ENCODE measurements around the gene DDX41. TPM values are rescaled to one million over a fixed set of nuclear protein-coding genes. Genes with fewer than 3 reads are reported as not detected.

The DDX41 gene
- polyA plus RNA-seq, 3 donors: 44.9 to 178 (median 70.3) TPM

DNA sequence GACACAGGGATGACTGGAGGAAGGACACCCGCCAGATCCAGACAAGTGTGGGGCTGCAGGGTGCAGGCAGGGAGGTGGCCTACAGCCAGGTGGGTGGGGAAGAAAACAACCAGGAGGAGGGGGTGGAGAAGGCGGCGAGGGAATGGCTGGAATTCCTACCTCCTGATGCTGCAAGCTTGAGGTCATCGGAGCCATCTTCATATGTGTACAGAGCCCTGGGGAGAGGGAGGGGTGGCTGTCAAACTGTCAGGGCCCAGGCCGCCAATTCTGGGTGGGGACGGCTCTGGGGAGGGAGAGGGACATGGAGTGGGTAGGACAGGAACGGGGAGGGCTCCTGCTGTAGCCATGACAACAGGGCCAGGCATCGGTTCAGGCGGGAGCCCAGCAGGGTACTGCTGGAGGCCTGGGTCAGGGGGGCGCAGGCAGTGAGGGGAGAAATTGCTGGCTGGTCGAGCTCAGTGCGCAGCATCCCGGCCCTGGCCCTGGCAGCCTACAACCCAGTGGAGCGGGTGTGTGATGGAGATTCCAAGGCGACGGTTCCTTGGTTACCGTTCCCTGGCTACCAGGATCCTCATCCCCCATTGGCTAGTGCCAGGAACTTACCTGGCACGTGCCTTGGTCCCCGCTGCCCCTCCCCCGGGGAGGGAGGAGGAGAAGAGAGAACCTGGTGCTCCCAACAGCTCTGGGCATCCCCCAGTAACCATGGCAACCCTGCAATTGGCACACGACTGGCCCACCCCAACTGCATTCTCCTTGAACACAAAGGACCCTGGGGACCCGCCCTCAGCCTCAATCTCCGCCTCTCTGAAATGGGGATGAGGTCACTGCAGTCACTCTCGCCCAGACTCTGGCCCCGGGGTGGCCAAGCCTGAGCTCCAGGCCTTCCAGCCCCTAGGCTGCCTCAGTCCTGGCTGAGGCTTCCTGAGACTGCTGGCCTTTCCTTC lies 47.8 kb downstream of the DDX41 start:
- Mint-ChIP-seq H3K27me3 (ENCODE audit: low read depth in 3 of 3) (peaks cover 47 to 57% (median 54%) of the 10 kb centered on the region in 3 donors), H3K27ac (no peak overlapping the region), H3K4me3 (peak overlapping the region in 1 of 2 donors; percentile 69), H3K4me1 (peaks cover 22% of the 10 kb centered on the region), H3K9me3 (peaks cover 0 to 10% (median 4%) of the 10 kb centered on the region in 7 donors), H3K36me3 (peaks cover 3 to 10% of the 10 kb centered on the region in 2 donors)
- H3K4me2 ChIP-seq (replicated peaks; ENCODE audit: extremely low read depth, low read length, poor library complexity, severe bottlenecking): no peak overlapping the region
- no peaks in the 10 kb centered on the region for H3K36me3 ChIP-seq (replicated peaks in 1 of 2; ENCODE audit: control insufficient read depth in 1 of 2, insufficient read depth in 2 of 2, low read length in 2 of 2)
- intact Hi-C loops (cut with micrococcal nuclease): no loop called here
- H3K79me2 ChIP-seq (ENCODE audit: insufficient read depth, low read length): no peaks in the 10 kb centered on the region
- DNase-seq: no peak
- H3K9me3 ChIP-seq (replicated peaks in 1 of 2; ENCODE audit: control insufficient read depth in 1 of 2, insufficient read depth in 1 of 2, low read length in 2 of 2): peaks cover 0 to 11% of the 10 kb centered on the region in 2 donors
- H2AFZ ChIP-seq (ENCODE audit: insufficient read depth, low read depth, low read length, poor library complexity, severe bottlenecking): no peak overlapping the region
- H3K27ac ChIP-seq (ENCODE audit: low read depth in 1 of 2, low read length in 2 of 2): no peak overlapping the region
- no peak overlapping the region for H3K9ac ChIP-seq (ENCODE audit: insufficient read depth, low read length, poor library complexity, severe bottlenecking)
- no peak overlapping the region for H3K4me3 ChIP-seq (replicated peaks in 1 of 3; ENCODE audit: low read depth in 2 of 3, low read length in 3 of 3)
- H3K4me1 ChIP-seq (ENCODE audit: control insufficient read depth in 1 of 2, insufficient read depth in 2 of 2, low read length in 2 of 2): peaks cover 6 to 21% of the 10 kb centered on the region in 2 donors
- peaks cover 14% of the 10 kb centered on the region for H4K20me1 ChIP-seq (ENCODE audit: insufficient read depth, low read length)
- WGBS (ENCODE audit: insufficient coverage): 87% methylated on average over 18 of the region's 25 CpGs
- no peak for TF ChIP-seq CTCF (IDR thresholded peaks at IDR 0.05)
- H3K27me3 ChIP-seq (ENCODE audit: control insufficient read depth in 2 of 2, insufficient read depth in 2 of 2, low read length in 2 of 2): peaks cover 15 to 34% of the 10 kb centered on the region in 2 donors

- no peak for DNase-seq
- Mint-ChIP-seq H3K9me3 (peaks cover 0 to 7% (median 2%) of the 10 kb centered on the region in 7 donors), H3K4me3 (no peak overlapping the region), H3K4me1 (peaks cover 24% of the 10 kb centered on the region), H3K36me3 (peaks cover 2 to 8% of the 10 kb centered on the region in 2 donors), H3K27ac (no peak overlapping the region), H3K27me3 (ENCODE audit: low read depth in 3 of 3) (peaks cover 47 to 53% (median 50%) of the 10 kb centered on the region in 3 donors)
- Histone ChIP-seq H4K20me1 (ENCODE audit: insufficient read depth, low read length) (peaks cover 14% of the 10 kb centered on the region), H3K79me2 (ENCODE audit: insufficient read depth, low read length) (no peaks in the 10 kb centered on the region), H3K27ac (ENCODE audit: low read depth in 1 of 2, low read length in 2 of 2) (no peak overlapping the region), H3K9ac (ENCODE audit: insufficient read depth, low read length, poor library complexity, severe bottlenecking) (no peak overlapping the region), H3K4me3 (replicated peaks in 1 of 3; ENCODE audit: low read depth in 2 of 3, low read length in 3 of 3) (no peak overlapping the region), H3K27me3 (ENCODE audit: control insufficient read depth in 2 of 2, insufficient read depth in 2 of 2, low read length in 2 of 2) (peaks cover 13 to 32% of the 10 kb centered on the region in 2 donors), H3K4me1 (ENCODE audit: control insufficient read depth in 1 of 2, insufficient read depth in 2 of 2, low read length in 2 of 2) (peaks cover 8 to 24% of the 10 kb centered on the region in 2 donors), H2AFZ (ENCODE audit: insufficient read depth, low read depth, low read length, poor library complexity, severe bottlenecking) (no peak overlapping the region), H3K9me3 (replicated peaks in 1 of 2; ENCODE audit: control insufficient read depth in 1 of 2, insufficient read depth in 1 of 2, low read length in 2 of 2) (peaks cover 0 to 11% of the 10 kb centered on the region in 2 donors), H3K4me2 (replicated peaks; ENCODE audit: extremely low read depth, low read length, poor library complexity, severe bottlenecking) (no peak overlapping the region), H3K36me3 (replicated peaks in 1 of 2; ENCODE audit: control insufficient read depth in 1 of 2, insufficient read depth in 2 of 2, low read length in 2 of 2) (no peaks in the 10 kb centered on the region)
- WGBS (ENCODE audit: insufficient coverage): 83% methylated on average over 1 of the region's 2 CpGs
- no peak for TF ChIP-seq CTCF (IDR thresholded peaks at IDR 0.05)
- intact Hi-C loops (cut with micrococcal nuclease): no loop called here
These were observed 48.5 kb downstream of the DDX41 start for GRCh38 chr5:177468329-177468684.

Measured in CD14-positive monocyte (primary cell).